Frontal cortex (tissue), 4 donors: ENCODE results near the gene KRTAP1-5. TPM values are rescaled to one million over a fixed set of nuclear protein-coding genes. Genes with fewer than 3 reads are reported as not detected.
"Not testable (repeated sequence)": the region's sequence is repeated elsewhere in the genome, so short reads cannot be mapped to it uniquely, and the experiment has no call there.

Source experiments
- DNase-seq, 2 donors: peaks; one replicate each; pipeline ENCODE4 v3.0.0; 2012; ENCODE audit warnings: low spot score in 2 of 2
- FAIRE-seq: peaks from 2 replicates; lab custom pipeline; 2012; peaks lifted over from hg19 to GRCh38; lab: Jason Lieb, UNC
- total RNA-seq: library from RNA; depleted of rRNA; stranded (reverse); fragments of >200 nt; gene quantifications from one replicate; pipeline ENCODE4 v1.2.3, GENCODE V29; 2014
- donor health status: control.
- donor health status: control.
- donor health status: control.

Gene KRTAP1-5
- total RNA-seq = not detected

GRCh38 chr17:41026715-41027471 is at the start of gene KRTAP1-5:
KRTAP1-5 (minus strand) TSS chr17:41027208; CDS start chr17:41027155, 53 bp downstream.
- DNase-seq = no peak
- FAIRE-seq = no peak

- FAIRE-seq (no peak), DNase-seq (no peak)
These were observed 49.8 kb upstream of the KRTAP1-5 start for GRCh38 chr17:41076788-41077187.

- DNase-seq (no peak), FAIRE-seq (no peak)
These were observed 46.7 kb upstream of the KRTAP1-5 start for GRCh38 chr17:41073676-41074075.

- FAIRE-seq (no peak), DNase-seq (no peak)
These were observed 44.8 kb upstream of the KRTAP1-5 start for GRCh38 chr17:41071606-41072360.

- no peak for FAIRE-seq
- DNase-seq = no peak
These were observed 42.0 kb upstream of the KRTAP1-5 start for GRCh38 chr17:41069031-41069430.

GRCh38 chr17:41067281-41067680 is 40.3 kb upstream of the KRTAP1-5 start:
- no peak for FAIRE-seq

DNA sequence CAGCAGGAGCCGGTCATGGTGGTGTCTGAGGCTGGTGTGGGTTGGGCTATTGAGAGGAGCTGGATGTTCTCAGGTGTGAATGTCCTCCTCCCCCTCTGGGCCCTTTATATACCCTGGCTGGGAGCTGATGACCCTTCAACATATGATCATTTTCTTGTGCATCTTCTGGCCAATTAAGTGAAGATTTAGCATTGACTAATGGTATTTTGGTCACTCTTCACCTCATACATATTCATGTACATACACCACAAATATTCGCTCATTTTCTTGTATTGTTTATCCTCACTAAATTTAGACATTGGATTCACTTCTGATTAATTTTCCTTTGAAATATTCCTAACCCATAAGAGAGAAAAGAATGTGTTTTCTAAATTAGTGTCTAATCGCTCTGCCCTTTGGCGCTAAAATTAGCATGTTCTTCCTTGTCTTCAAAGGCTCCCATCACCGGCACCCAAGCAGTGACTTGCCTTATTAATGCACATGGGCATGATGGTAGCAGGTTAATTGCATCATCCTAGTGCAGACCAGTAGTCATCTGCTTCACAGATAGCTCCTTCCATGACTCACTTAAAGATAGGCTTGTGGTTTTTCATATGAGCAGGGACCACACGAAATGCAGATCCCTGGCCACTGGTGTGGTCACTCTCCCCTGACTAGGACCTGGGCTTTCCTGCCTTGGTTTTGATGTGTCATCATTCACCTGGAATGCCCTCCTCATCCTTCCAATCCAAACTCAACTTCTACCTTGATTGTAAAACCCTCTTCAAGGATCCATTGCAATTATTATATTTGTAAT is 39.0 kb upstream of the KRTAP1-5 start, which contains the start of gene KRTAP2-4:
Gene KRTAP2-4 (minus strand): TSS at position 51 of the 796 bp plus-strand sequence. CDS start 34 bp downstream, at position 17.
- DNase-seq (no peak), FAIRE-seq (no peak)

More at GRCh38 chr17:41067281-41067680, 40.3 kb upstream of the KRTAP1-5 start:
- DNase-seq = no peak

DNA sequence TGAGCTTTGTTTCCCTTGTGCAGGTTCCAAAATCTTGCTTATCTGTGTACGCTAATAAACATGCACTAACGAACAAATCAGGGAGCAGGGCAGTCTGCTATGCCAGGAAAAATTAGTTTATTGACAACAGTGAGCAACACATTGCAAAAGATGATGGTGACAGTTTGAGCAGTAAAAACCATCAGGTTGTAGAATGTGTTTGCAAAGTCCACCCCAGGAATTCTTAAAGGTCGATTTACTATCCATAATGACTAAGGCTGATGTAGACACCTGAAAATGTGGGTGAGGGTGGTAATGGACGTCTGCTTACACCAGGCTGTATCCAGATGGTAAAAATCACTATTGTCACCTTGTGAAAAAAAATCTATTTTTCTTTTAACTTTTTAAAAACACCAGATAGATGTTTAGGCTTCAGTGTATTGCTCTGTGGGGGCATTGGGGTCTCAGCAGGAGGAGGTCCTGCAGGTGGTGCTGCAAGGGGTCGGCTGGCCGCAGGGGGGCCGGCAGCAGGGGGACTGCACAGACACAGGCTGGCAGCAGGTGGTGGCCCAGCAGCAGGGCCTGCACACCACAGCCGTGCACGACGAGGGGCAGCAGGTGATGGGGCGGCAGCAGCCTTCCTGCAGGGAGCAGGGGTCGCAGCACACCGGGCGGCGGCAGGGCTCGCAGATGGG is 38.1 kb upstream of the KRTAP1-5 start:
- FAIRE-seq, DNase-seq: not testable (repeated sequence)

DNA sequence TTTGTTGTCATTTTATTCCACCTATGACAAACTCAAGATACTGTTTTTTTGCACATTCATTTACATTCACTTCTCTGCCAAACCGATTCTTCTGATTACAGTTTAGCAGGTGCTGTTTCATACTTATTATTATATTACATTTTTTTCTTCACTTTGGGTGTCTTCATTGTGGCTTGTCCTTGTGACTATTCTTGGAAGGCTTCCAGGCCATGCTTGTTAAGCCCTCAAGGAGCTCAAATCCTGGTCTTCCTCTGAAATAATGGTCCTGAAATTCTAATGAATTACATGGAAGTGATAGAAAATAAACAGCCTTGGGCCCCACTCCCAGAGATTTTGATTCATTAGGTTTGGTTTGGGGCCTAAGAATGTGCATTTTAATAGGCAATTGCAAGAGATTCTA is 37.3 kb upstream of the KRTAP1-5 start:
- no peak for FAIRE-seq
- DNase-seq = no peak

GRCh38 chr17:41063449-41063848 is 36.4 kb upstream of the KRTAP1-5 start:
- no peak for FAIRE-seq
- no peak for DNase-seq

- no peak for FAIRE-seq
- DNase-seq = no peak
These were observed 35.0 kb upstream of the KRTAP1-5 start for GRCh38 chr17:41061964-41062363.

DNA sequence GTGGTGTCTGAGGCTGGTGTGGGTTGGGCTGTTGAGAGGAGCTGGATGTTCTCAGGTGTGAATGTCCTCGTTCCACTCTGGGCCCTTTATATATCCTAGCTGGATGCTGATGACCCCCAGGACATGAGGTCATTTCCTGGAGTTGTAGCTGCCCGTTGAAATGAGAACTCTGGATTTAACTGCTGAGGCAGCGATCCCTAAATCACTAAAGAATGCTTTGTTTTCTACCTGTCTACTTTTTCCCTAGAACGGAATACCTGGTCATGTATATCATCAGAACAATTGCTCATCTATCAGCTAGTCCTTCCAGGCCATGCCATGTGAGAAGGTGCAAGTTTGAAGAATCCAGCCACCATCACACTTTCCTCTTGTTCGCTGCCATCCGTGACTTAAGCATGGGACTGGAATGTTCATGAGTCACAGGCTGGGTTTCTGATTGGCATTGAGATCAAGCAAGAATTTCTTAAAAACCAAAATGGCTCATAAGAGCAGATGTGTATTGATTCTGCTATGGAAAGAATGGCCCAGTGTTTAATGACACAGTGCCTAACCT is 33.1 kb upstream of the KRTAP1-5 start, which contains the start of gene KRTAP2-3:
Gene KRTAP2-3 (minus strand): TSS at position 63 of the 553 bp plus-strand sequence. CDS start 64 bp downstream, outside the sequence.
- FAIRE-seq (no peak), DNase-seq (no peak)

DNA sequence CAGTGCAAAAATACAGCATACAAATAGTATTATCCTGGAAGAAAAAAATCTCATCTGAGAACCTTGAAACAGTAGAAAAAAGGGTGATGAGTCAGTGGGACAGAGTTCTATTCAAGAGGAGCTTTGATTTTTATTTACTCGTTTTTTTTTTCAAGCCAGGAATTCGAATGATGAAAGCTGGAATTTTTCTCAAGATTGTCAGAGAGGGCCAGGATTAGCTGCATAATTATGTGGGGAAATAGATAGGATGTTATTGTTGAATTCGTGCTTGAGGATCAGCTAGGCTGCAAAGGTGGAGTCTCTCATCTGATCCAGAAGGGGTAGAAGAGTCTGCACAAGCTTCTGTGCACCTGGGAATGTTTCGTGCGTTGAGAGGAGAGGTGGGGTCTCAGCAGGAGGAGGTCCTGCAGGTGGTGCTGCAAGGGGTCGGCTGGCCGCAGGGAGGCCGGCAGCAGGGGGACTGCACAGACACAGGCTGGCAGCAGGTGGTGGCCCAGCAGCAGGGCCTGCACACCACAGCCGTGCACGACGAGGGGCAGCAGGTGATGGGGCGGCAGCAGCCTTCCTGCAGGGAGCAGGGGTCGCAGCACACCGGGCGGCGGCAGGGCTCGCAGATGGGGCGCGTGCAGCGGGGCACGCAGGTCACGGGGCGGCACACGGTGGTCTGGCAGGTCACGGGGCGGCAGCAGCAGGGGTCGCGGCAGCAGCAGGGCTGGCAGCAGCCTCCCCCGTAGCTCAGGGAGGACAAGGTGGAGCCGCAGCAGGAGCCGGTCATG is 32.5 kb upstream of the KRTAP1-5 start:
- DNase-seq, FAIRE-seq: not testable (repeated sequence)

GRCh38 chr17:41058741-41059140 is 31.7 kb upstream of the KRTAP1-5 start:
- FAIRE-seq (no peak), DNase-seq (no peak)

DNA sequence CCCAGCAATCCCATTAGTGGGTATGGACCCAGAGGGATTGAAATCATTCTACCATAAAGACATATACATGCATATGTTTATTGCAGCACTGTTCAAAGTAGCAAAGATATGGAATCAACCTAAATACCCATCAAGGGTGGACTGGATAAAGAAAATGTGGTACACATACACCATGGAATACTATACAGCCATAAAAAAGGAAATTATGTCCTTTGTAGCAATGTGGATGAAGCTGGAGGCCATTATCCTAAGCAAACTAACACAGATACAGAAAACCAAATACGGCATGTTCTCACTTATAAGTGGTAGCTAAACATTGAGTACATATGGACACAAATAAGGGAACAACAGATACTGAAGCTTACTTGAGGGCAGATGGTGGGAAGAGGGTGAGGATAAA is 30.5 kb upstream of the KRTAP1-5 start:
- DNase-seq (no peak), FAIRE-seq (no peak)

GRCh38 chr17:41055130-41055529 is 28.1 kb upstream of the KRTAP1-5 start, which contains the start of gene KRTAP2-2:
KRTAP2-2 (minus strand) TSS chr17:41055230; CDS start chr17:41055211, 19 bp downstream.
- DNase-seq, FAIRE-seq: not testable (repeated sequence)

DNA sequence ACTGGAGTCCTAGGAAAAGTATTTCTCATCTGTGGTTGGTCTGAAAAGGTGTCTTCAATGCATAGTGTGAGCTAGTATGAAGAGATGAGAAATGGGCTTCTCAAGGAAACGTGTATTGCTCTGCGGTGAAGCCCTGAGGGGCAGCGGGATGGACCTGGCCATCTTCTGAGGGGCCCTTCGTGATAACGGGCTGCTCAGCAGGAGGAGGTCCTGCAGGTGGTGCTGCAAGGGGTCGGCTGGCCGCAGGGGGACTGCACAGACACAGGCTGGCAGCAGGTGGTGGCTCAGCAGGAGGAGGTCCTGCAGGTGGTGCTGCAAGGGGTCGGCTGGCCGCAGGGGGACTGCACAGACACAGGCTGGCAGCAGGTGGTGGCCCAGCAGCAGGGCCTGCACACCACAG is 27.5 kb upstream of the KRTAP1-5 start:
- not testable (repeated sequence) for DNase-seq, FAIRE-seq

DNA sequence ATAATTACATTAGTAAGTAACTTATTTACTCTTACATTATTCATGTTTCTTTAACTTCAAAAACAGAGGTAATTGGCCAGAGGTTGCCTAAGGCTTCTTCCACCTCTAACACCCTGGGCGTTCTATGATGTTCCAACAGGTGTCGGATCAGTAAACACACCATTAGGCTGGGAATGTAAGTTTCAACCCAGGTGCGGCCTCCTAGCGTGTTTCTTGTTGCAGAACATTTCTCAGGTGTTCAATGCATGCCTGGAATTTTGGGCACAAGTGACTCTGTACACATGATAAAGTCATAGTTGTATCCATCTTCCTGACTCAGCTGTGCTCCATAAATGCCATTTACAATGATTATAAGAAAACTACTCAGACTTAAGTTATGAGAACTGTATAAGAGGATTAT is 27.0 kb upstream of the KRTAP1-5 start:
- DNase-seq (no peak), FAIRE-seq (no peak)
